SK-N-SH (cell line): ENCODE measurements around the gene SOCS4. TPM values are rescaled to one million over a fixed set of nuclear protein-coding genes. Genes with fewer than 3 reads are reported as not detected.

Experiments used
- CTCF ChIA-PET: fragments of 300-600, 350-600 bp; formaldehyde crosslinking; extraction: SDS; loops from one replicate; lab custom pipeline; 2021; lab: Yijun Ruan, JAX
- POLR2A ChIA-PET: fragments of 350-600 bp; sonication (Branson Sonifier 250); formaldehyde crosslinking; extraction: SDS; loops from one replicate; lab custom pipeline; 2020; ENCODE audit warnings: antibody characterized with exemption, inconsistent platforms; lab: Yijun Ruan, JAX
- DNase-seq: peaks from one replicate; pipeline ENCODE4 v3.0.0; 2012
- H2AFZ ChIP-seq: fragments of 200-600 bp; sonication (generic); 2 replicates; pipeline ENCODE4 v1.8.1; 2016; ENCODE audit warnings: antibody characterized with exemption, mild to moderate bottlenecking, low read depth
- H3F3A ChIP-seq: fragments of 200-600 bp; sonication (generic); replicated peaks from 2 replicates; pipeline ENCODE3; 2016; ENCODE audit warnings: antibody characterized with exemption, mild to moderate bottlenecking; ENCODE audit not compliant: insufficient read depth
- H3K27ac ChIP-seq, 2 experiments: fragments of 200-500 bp in 1 of 2; fragments of 200-600 bp in 1 of 2; sonication (Bioruptor generic) in 1 of 2; sonication (generic), shearing (Covaris generic) in 1 of 2; 2 replicates each; pipeline versions ENCODE4 v1.5.1 to v1.6.1; 2014 to 2016; ENCODE audit warnings: low read depth in 2 of 2, inconsistent platforms in 1 of 2, low read length in 1 of 2, mild to moderate bottlenecking in 1 of 2, mixed read lengths in 1 of 2
- H3K27me3 ChIP-seq: fragments of 200-600 bp; sonication (generic), shearing (Covaris generic); 2 replicates; pipeline ENCODE4 v1.6.1; 2016; ENCODE audit warnings: mixed run types; ENCODE audit not compliant: insufficient read depth
- H3K36me3 ChIP-seq, 2 experiments: fragments of 200-500 bp in 1 of 2; fragments of 200-600 bp in 1 of 2; sonication (Bioruptor generic) in 1 of 2; sonication (generic) in 1 of 2; replicated peaks in 1 of 2; 2 replicates each; pipeline versions ENCODE3 to v1.5.1; 2014 to 2016; ENCODE audit warnings: low read length in 1 of 2, mild to moderate bottlenecking in 1 of 2; ENCODE audit not compliant: insufficient read depth in 2 of 2, control insufficient read depth in 1 of 2
- H3K4me1 ChIP-seq, 2 experiments: fragments of 200-500 bp in 1 of 2; fragments of 200-600 bp in 1 of 2; sonication (Bioruptor generic) in 1 of 2; sonication (generic), shearing (Covaris generic) in 1 of 2; 2 replicates each; pipeline versions ENCODE4 v1.5.1 to v1.6.1; 2014 to 2016; ENCODE audit warnings: low read depth in 1 of 2, low read length in 1 of 2, mixed run types in 1 of 2; ENCODE audit not compliant: insufficient read depth in 2 of 2, control insufficient read depth in 1 of 2
- H3K4me2 ChIP-seq: fragments of 200-600 bp; sonication (generic), shearing (Covaris generic); 2 replicates; pipeline ENCODE4 v1.6.1; 2017; ENCODE audit warnings: mixed run types
- H3K4me3 ChIP-seq, 2 experiments: fragments of 200-500 bp in 1 of 2; fragments of 200-600 bp in 1 of 2; sonication (Bioruptor generic) in 1 of 2; sonication (generic), shearing (Covaris generic) in 1 of 2; 2 replicates each; pipeline versions ENCODE4 v1.5.1 to v1.8.1; 2014 to 2016; ENCODE audit warnings: low read depth in 2 of 2, inconsistent platforms in 1 of 2, low read length in 1 of 2, mild to moderate bottlenecking in 1 of 2, mixed read lengths in 1 of 2, moderate library complexity in 1 of 2
- H3K79me2 ChIP-seq: fragments of 200-600 bp; sonication (generic); 2 replicates; pipeline ENCODE4 v1.8.1; 2017; ENCODE audit warnings: mild to moderate bottlenecking; ENCODE audit not compliant: insufficient read depth
- H3K9ac ChIP-seq: fragments of 200-600 bp; sonication (generic); 2 replicates; pipeline ENCODE4 v1.6.1; 2017; ENCODE audit warnings: mixed run types
- H3K9me2 ChIP-seq: fragments of 200-600 bp; sonication (generic); 2 replicates; pipeline ENCODE4 v1.6.1; 2017; ENCODE audit warnings: mixed run types
- H3K9me3 ChIP-seq: fragments of 200-600 bp; sonication (generic); 2 replicates; pipeline ENCODE4 v1.6.1; 2017; ENCODE audit warnings: mixed run types, mild to moderate bottlenecking, moderate library complexity
- H4K20me1 ChIP-seq: fragments of 200-600 bp; sonication (generic); 2 replicates; pipeline ENCODE4 v1.6.1; 2017; ENCODE audit warnings: mild to moderate bottlenecking, mixed run types; ENCODE audit not compliant: insufficient read depth
- CTCF ChIP-seq: fragments of 200-600 bp; sonication (generic); IDR thresholded peaks from 2 replicates; pipeline ENCODE4 v1.6.1; 2017; ENCODE audit warnings: antibody characterized with exemption, mild to moderate bottlenecking, moderate library complexity
- ELF1 ChIP-seq: IDR thresholded peaks from 2 replicates; pipeline ENCODE4 v1.4.0; 2012
- EP300 ChIP-seq, 2 experiments: IDR thresholded peaks; 2 replicates each; pipeline versions ENCODE4 v1.4.0 to v1.6.1; 2012; ENCODE audit warnings: borderline replicate concordance in 1 of 2, low read depth in 1 of 2, low read length in 1 of 2
- FOXM1 ChIP-seq: IDR thresholded peaks from 2 replicates; pipeline ENCODE4 v1.4.0; 2012; ENCODE audit warnings: low read depth, mild to moderate bottlenecking
- GABPA ChIP-seq: IDR thresholded peaks from 2 replicates; pipeline ENCODE4 v1.4.0; 2012; ENCODE audit warnings: low read depth, mild to moderate bottlenecking
- IRF3 ChIP-seq: fragments of 150-350 bp; IDR thresholded peaks from 2 replicates; pipeline ENCODE4 v1.6.1; 2016; ENCODE audit warnings: mild to moderate bottlenecking, low read depth, low read length
- MAX ChIP-seq: IDR thresholded peaks from 2 replicates; pipeline ENCODE4 v1.4.0; 2012; ENCODE audit warnings: low read depth
- MEF2A ChIP-seq: IDR thresholded peaks from 2 replicates; pipeline ENCODE4 v1.4.0; 2012; ENCODE audit warnings: low read depth, borderline replicate concordance
- PBX3 ChIP-seq: IDR thresholded peaks from 2 replicates; pipeline ENCODE4; 2012
- RXRA ChIP-seq: IDR thresholded peaks from 2 replicates; pipeline ENCODE4 v1.4.0; 2012; ENCODE audit warnings: low read depth, mild to moderate bottlenecking, borderline replicate concordance
- SIN3A ChIP-seq: IDR thresholded peaks from 2 replicates; pipeline ENCODE4 v1.6.1; 2012; ENCODE audit warnings: low read depth, mild to moderate bottlenecking, low read length, moderate library complexity, borderline replicate concordance
- SMC3 ChIP-seq: IDR thresholded peaks from 2 replicates; pipeline ENCODE4 v1.6.1; 2012; ENCODE audit warnings: low read depth, low read length, improper control_type of control experiment
- TAF1 ChIP-seq: IDR thresholded peaks from 2 replicates; pipeline ENCODE4 v1.6.1; 2012; ENCODE audit warnings: low read depth, mild to moderate bottlenecking, low read length, moderate library complexity, borderline replicate concordance
- TCF12 ChIP-seq: IDR thresholded peaks from 2 replicates; pipeline ENCODE4 v1.4.0; 2012
- USF2 ChIP-seq: fragments of 150-350 bp; IDR thresholded peaks from 2 replicates; pipeline ENCODE4 v1.6.1; 2017; ENCODE audit warnings: antibody characterized with exemption, low read length, low read depth, borderline replicate concordance
- YY1 ChIP-seq: IDR thresholded peaks from 2 replicates; pipeline ENCODE4 v1.4.0; 2012; ENCODE audit warnings: low read depth, mild to moderate bottlenecking
- ZBTB33 ChIP-seq: IDR thresholded peaks from 2 replicates; pipeline ENCODE4 v1.4.0; 2012; ENCODE audit warnings: low read depth, borderline replicate concordance
- WGBS: methylation state at CpG from one replicate; pipeline ENCODE4 v1.1.6; 2017; ENCODE audit warnings: low lambda C conversion rate; 5-methylcytosine and 5-hydroxymethylcytosine counted together
- polyA plus RNA-seq, 3 experiments: library from polyadenylated mRNA; depleted of rRNA; stranded (reverse); fragments of >200 nt; gene quantifications; 2 replicates each; pipeline ENCODE4 v1.2.3, GENCODE V29; 2012

The SOCS4 gene
- polyA plus RNA-seq, 1 of the 3 experiments (the other 2 are of a cell fraction): 2.2 TPM

- peaks cover 96% of the 10 kb centered on the region for H4K20me1 ChIP-seq
Observed at GRCh38 chr14:55059333-55059732, 32.3 kb downstream of the SOCS4 start.

More at GRCh38 chr14:55059333-55059732, 32.3 kb downstream of the SOCS4 start:
- Histone ChIP-seq H2AFZ (no peak overlapping the region), H3K9me2 (no peaks in the 10 kb centered on the region), H3K27ac (no peak overlapping the region), H3K79me2 (peaks cover 100% of the 10 kb centered on the region), H3F3A (peaks cover 9% of the 10 kb centered on the region), H3K27me3 (no peaks in the 10 kb centered on the region), H3K9me3 (no peaks in the 10 kb centered on the region), H3K4me3 (no peak overlapping the region), H3K4me2 (no peak overlapping the region), H3K4me1 (peaks cover 7 to 9% of the 10 kb centered on the region in 2 experiments; a peak in 3 of 4 replicates), H3K36me3 (peaks cover 46 to 90% of the 10 kb centered on the region in 2 experiments), H3K9ac (no peak overlapping the region)
- TF ChIP-seq SMC3 (no peak), RXRA (no peak), CTCF (no peak), TCF12 (no peak), IRF3 (no peak), FOXM1 (no peak), SIN3A (no peak), GABPA (no peak), YY1 (no peak), EP300 (IDR thresholded peaks at IDR 0.05; ENCODE audit: borderline replicate concordance in 1 of 2, low read depth in 1 of 2, low read length in 1 of 2) (no peak), TAF1 (no peak), MAX (no peak), USF2 (no peak), PBX3 (no peak), ZBTB33 (no peak), ELF1 (no peak), MEF2A (no peak)
- POLR2A ChIA-PET: no interaction called here
- CTCF ChIA-PET: interaction anchor here (0.7 to 1.8 kb wide), 3 partner anchors 8 to 49 kb away, joined by 3 to 8 read pairs (median 3); partner anchors contain the start of gene MAPK1IP1L
- DNase-seq: no peak
- WGBS: 97% methylated on average over 5 of the region's 5 CpGs
